HCT116 (cell line): ENCODE data around the gene RHBDD1. TPM values are rescaled to one million over a fixed set of nuclear protein-coding genes. Genes with fewer than 3 reads are reported as not detected.

ENCODE experiments used
- ATAC-seq: fragments of 200-7000 bp; cut with Tn5 transposase; 2 replicates; pipeline ENCODE4 v1.9.1; 2020; ENCODE audit warnings: mild to moderate bottlenecking, moderate library complexity
- BruUV-seq: library from RNA; stranded (reverse); fragments of 400-500 nt; replicated peaks from 2 replicates; lab custom pipeline; 2021; lab: Mats Ljungman, UMichigan
- CTCF ChIA-PET: fragments of 300-600 bp; sonication (Branson Sonifier 250); formaldehyde crosslinking; loops from one replicate; lab custom pipeline; 2021; ENCODE audit warnings: antibody characterized with exemption; lab: Charles Lee
- POLR2A ChIA-PET: fragments of 300-600, 350-600 bp; sonication (Branson Sonifier 250); formaldehyde crosslinking; loops from one replicate; lab custom pipeline; 2021; ENCODE audit warnings: antibody characterized with exemption; lab: Charles Lee
- RAD21 ChIA-PET, 2 experiments: fragments of 300-600 bp; sonication (Branson Sonifier 250); formaldehyde crosslinking; loops; one replicate each; lab custom pipeline; 2023; ENCODE audit warnings: low total read pairs in 2 of 2; ENCODE audit not compliant: uncharacterized antibody in 2 of 2, unreplicated experiment in 2 of 2, low non-redundant PET in 1 of 2; lab: Charles Lee
- DNase-seq: peaks from one replicate; pipeline ENCODE4 v3.0.0-alpha.2; 2010; ENCODE audit warnings: low read depth, low spot score
- H2AFZ ChIP-seq: fragments of 200-600 bp; shearing (Covaris generic), sonication (generic); 2 replicates; pipeline ENCODE4 v1.6.1; 2017; ENCODE audit warnings: low read depth, mixed run types, mixed read lengths, antibody characterized with exemption, low read length; ENCODE audit not compliant: poor library complexity, severe bottlenecking
- H3K27ac ChIP-seq: 2 replicates; pipeline ENCODE4 v1.5.1; 2012; ENCODE audit warnings: low read depth, low read length
- H3K27me3 ChIP-seq: fragments of 200-600 bp; sonication (generic); 2 replicates; pipeline ENCODE4 v1.6.1; 2016; ENCODE audit warnings: mixed run types, low read length, mixed read lengths; ENCODE audit not compliant: insufficient read depth
- H3K36me3 ChIP-seq, 2 experiments: fragments of 200-500 bp in 1 of 2; fragments of 200-600 bp in 1 of 2; sonication (Bioruptor generic) in 1 of 2; sonication (generic) in 1 of 2; 2 replicates each; pipeline versions ENCODE4 v1.5.1 to v1.6.1; 2014 to 2016; ENCODE audit warnings: low read length in 2 of 2, inconsistent platforms in 1 of 2, mixed read lengths in 1 of 2, mixed run types in 1 of 2; ENCODE audit not compliant: insufficient read depth in 2 of 2, control insufficient read depth in 1 of 2
- H3K4me1 ChIP-seq, 2 experiments: fragments of 200-600 bp in 1 of 2; sonication (generic) in 1 of 2; 2 replicates each; pipeline versions ENCODE4 v1.5.1 to v1.6.1; 2012 to 2017; ENCODE audit warnings: low read length in 2 of 2, inconsistent platforms in 1 of 2, mild to moderate bottlenecking in 1 of 2, mixed read lengths in 1 of 2, mixed run types in 1 of 2, moderate library complexity in 1 of 2; ENCODE audit not compliant: insufficient read depth in 2 of 2, control insufficient read depth in 1 of 2
- H3K4me2 ChIP-seq: fragments of 200-600 bp; sonication (generic); 2 replicates; pipeline ENCODE4 v1.6.1; 2017; ENCODE audit warnings: mixed run types, low read length, mixed read lengths
- H3K4me3 ChIP-seq, 2 experiments: fragments of 200-600 bp in 1 of 2; sonication (generic) in 1 of 2; replicated peaks in 1 of 2; 2 replicates each; pipeline ENCODE4 v1.5.1; 2011 to 2016; ENCODE audit warnings: low read length in 2 of 2, control low read depth in 1 of 2, low read depth in 1 of 2, mild to moderate bottlenecking in 1 of 2, mixed read lengths in 1 of 2, mixed run types in 1 of 2
- H3K79me2 ChIP-seq: fragments of 200-600 bp; sonication (generic); 2 replicates; pipeline ENCODE4 v1.6.1; 2017; ENCODE audit warnings: mild to moderate bottlenecking, mixed run types, low read length, moderate library complexity, mixed read lengths; ENCODE audit not compliant: insufficient read depth
- H3K9ac ChIP-seq: fragments of 200-600 bp; sonication (generic); 2 replicates; pipeline ENCODE4 v1.6.1; 2016; ENCODE audit warnings: low read length, mixed read lengths
- H3K9me2 ChIP-seq: fragments of 200-600 bp; sonication (generic), shearing (Covaris generic); 2 replicates; pipeline ENCODE4 v1.6.1; 2017; ENCODE audit warnings: mixed run types, mild to moderate bottlenecking, moderate library complexity; ENCODE audit not compliant: insufficient read depth
- H3K9me3 ChIP-seq, 2 experiments: fragments of 200-500 bp in 1 of 2; fragments of 200-600 bp in 1 of 2; sonication (Bioruptor generic) in 1 of 2; sonication (generic) in 1 of 2; 2 replicates each; pipeline ENCODE4 v1.6.1; 2014 to 2017; ENCODE audit warnings: low read length in 2 of 2, mixed read lengths in 2 of 2, inconsistent platforms in 1 of 2, low read depth in 1 of 2, mild to moderate bottlenecking in 1 of 2, mixed run types in 1 of 2, moderate library complexity in 1 of 2; ENCODE audit not compliant: control insufficient read depth in 1 of 2, insufficient read depth in 1 of 2
- H4K20me1 ChIP-seq: fragments of 200-600 bp; sonication (generic), shearing (Covaris generic); 2 replicates; pipeline ENCODE4 v1.6.1; 2017; ENCODE audit warnings: mixed run types, mild to moderate bottlenecking, moderate library complexity; ENCODE audit not compliant: insufficient read depth
- ATF3 ChIP-seq: IDR thresholded peaks from 2 replicates; pipeline ENCODE4 v1.6.1; 2012
- EGR1 ChIP-seq: IDR thresholded peaks from 2 replicates; pipeline ENCODE4 v1.6.1; 2012; ENCODE audit warnings: low read depth
- ELF1 ChIP-seq: IDR thresholded peaks from 2 replicates; pipeline ENCODE4 v1.6.1; 2012; ENCODE audit warnings: low read depth, borderline replicate concordance
- EZH2 ChIP-seq: fragments of 200-600 bp; sonication (generic); IDR thresholded peaks from 2 replicates; pipeline ENCODE4 v1.6.1; 2017; ENCODE audit warnings: antibody characterized with exemption, mixed run types
- EZH2phosphoT487 ChIP-seq: fragments of 200-600 bp; IDR thresholded peaks from 2 replicates; pipeline ENCODE4 v1.6.1; 2018; ENCODE audit warnings: antibody characterized with exemption, borderline replicate concordance
- FOSL1 ChIP-seq: IDR thresholded peaks from 2 replicates; pipeline ENCODE4 v1.6.1; 2012; ENCODE audit warnings: low read depth
- POLR2A ChIP-seq: IDR thresholded peaks from 2 replicates; pipeline ENCODE4 v1.7.0; 2011; ENCODE audit warnings: borderline replicate concordance; ENCODE audit not compliant: insufficient read depth, insufficient read length; ENCODE audit errors: extremely low read depth
- POLR2AphosphoS5 ChIP-seq: IDR thresholded peaks from 2 replicates; pipeline ENCODE4 v1.6.1; 2011; ENCODE audit warnings: mild to moderate bottlenecking, low read depth, low read length, moderate library complexity
- RAD21 ChIP-seq: IDR thresholded peaks from 2 replicates; pipeline ENCODE4 v1.6.1; 2012; ENCODE audit warnings: low read depth, mild to moderate bottlenecking
- SIN3A ChIP-seq: IDR thresholded peaks from 2 replicates; pipeline ENCODE4 v1.6.1; 2012; ENCODE audit warnings: low read depth
- SP1 ChIP-seq: IDR thresholded peaks from 2 replicates; pipeline ENCODE4 v1.6.1; 2012; ENCODE audit warnings: low read depth
- YY1 ChIP-seq: IDR thresholded peaks from 2 replicates; pipeline ENCODE4 v1.6.1; 2011; ENCODE audit warnings: low read length, low read depth, moderate library complexity, mild to moderate bottlenecking; ENCODE audit not compliant: insufficient replicate concordance; ENCODE audit errors: extremely low read depth
- ZFX ChIP-seq: fragments of 450-650 bp; IDR thresholded peaks from 2 replicates; pipeline ENCODE4 v1.6.1; 2017
- ZNF274 ChIP-seq: fragments of 200-500 bp; sonication (Bioruptor generic); IDR thresholded peaks from 2 replicates; pipeline ENCODE4 v1.6.1; 2014; ENCODE audit warnings: mild to moderate bottlenecking, low read depth, low read length, inconsistent platforms
- intact Hi-C: fragments of 100-400 bp; cut with micrococcal nuclease; formaldehyde crosslinking; loops from 2 replicates; pipeline ENCODE4 v1.10.0; 2022
- total RNA-seq: library from RNA; stranded (reverse); gene quantifications from one replicate; pipeline ENCODE4 v1.2.1, GENCODE V29; 2021; ENCODE audit not compliant: unreplicated experiment
- TF ChIP-seq, protein P1 (sequence below): IDR thresholded peaks from 2 replicates; pipeline ENCODE4 v1.6.1; 2012; ENCODE audit warnings: low read depth

Gene RHBDD1
- total RNA-seq, 1 experiment from 2014 or later: 73.8 TPM

- H3K4me1 ChIP-seq: no peaks in the 10 kb centered on the region
- no peaks in the 10 kb centered on the region for H4K20me1 ChIP-seq
- ChIA-PET RAD21 (no interaction called here), POLR2A (no interaction called here), CTCF (no interaction called here)
- intact Hi-C loops: loop anchor here (10.0 kb wide), 1 partner anchor 196 kb away; no protein-coding TSS in a partner anchor
- H3K9me3 ChIP-seq: no peaks in the 10 kb centered on the region
- H3K9ac ChIP-seq: no peak overlapping the region
- TF ChIP-seq RAD21 (peak; percentile 24; the same call in 1 of the 2 replicates), FOSL1 (no peak)
- BruUV-seq: no TSS peak
- H2AFZ ChIP-seq: no peak overlapping the region
- no peak overlapping the region for H3K4me2 ChIP-seq
- ATAC-seq (no peak), DNase-seq (no peak)
- no peaks in the 10 kb centered on the region for H3K27me3 ChIP-seq
- H3K79me2 ChIP-seq: no peaks in the 10 kb centered on the region
- H3K36me3 ChIP-seq: no peaks in the 10 kb centered on the region
- H3K27ac ChIP-seq: no peak overlapping the region
- no peaks in the 10 kb centered on the region for H3K9me2 ChIP-seq
- no peak overlapping the region for H3K4me3 ChIP-seq
Measured at GRCh38 chr2:227038550-227039189, 202.8 kb downstream of the RHBDD1 start.

- Histone ChIP-seq H3K27ac (no peak overlapping the region), H4K20me1 (no peaks in the 10 kb centered on the region), H3K36me3 (no peaks in the 10 kb centered on the region), H3K79me2 (no peaks in the 10 kb centered on the region), H3K27me3 (no peaks in the 10 kb centered on the region), H3K4me3 (no peak overlapping the region), H3K4me2 (no peak overlapping the region), H2AFZ (no peak overlapping the region), H3K9ac (no peak overlapping the region), H3K9me3 (no peaks in the 10 kb centered on the region), H3K4me1 (no peaks in the 10 kb centered on the region), H3K9me2 (no peaks in the 10 kb centered on the region)
- ChIA-PET RAD21 (no interaction called here), POLR2A (no interaction called here), CTCF (no interaction called here)
- ATAC-seq: no peak
- no peak for DNase-seq
- BruUV-seq: no TSS peak
- intact Hi-C loops: no loop called here
- TF ChIP-seq YY1 (no peak), POLR2A (no peak), EGR1 (no peak), EZH2 (no peak), POLR2AphosphoS5 (no peak), ELF1 (no peak), ATF3 (no peak), EZH2phosphoT487 (no peak), SP1 (no peak), SIN3A (no peak), ZNF274 (no peak), ZFX (no peak)
- TF ChIP-seq, protein P1, sequence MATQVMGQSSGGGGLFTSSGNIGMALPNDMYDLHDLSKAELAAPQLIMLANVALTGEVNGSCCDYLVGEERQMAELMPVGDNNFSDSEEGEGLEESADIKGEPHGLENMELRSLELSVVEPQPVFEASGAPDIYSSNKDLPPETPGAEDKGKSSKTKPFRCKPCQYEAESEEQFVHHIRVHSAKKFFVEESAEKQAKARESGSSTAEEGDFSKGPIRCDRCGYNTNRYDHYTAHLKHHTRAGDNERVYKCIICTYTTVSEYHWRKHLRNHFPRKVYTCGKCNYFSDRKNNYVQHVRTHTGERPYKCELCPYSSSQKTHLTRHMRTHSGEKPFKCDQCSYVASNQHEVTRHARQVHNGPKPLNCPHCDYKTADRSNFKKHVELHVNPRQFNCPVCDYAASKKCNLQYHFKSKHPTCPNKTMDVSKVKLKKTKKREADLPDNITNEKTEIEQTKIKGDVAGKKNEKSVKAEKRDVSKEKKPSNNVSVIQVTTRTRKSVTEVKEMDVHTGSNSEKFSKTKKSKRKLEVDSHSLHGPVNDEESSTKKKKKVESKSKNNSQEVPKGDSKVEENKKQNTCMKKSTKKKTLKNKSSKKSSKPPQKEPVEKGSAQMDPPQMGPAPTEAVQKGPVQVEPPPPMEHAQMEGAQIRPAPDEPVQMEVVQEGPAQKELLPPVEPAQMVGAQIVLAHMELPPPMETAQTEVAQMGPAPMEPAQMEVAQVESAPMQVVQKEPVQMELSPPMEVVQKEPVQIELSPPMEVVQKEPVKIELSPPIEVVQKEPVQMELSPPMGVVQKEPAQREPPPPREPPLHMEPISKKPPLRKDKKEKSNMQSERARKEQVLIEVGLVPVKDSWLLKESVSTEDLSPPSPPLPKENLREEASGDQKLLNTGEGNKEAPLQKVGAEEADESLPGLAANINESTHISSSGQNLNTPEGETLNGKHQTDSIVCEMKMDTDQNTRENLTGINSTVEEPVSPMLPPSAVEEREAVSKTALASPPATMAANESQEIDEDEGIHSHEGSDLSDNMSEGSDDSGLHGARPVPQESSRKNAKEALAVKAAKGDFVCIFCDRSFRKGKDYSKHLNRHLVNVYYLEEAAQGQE: no peak
Measured at GRCh38 chr2:227043981-227044380, 208.1 kb downstream of the RHBDD1 start.
